Effector CD8-positive, alpha-beta T cell (primary cell): Measurements from ENCODE around the gene TBC1D2.
"Not testable (repeated sequence)": the region's sequence is repeated elsewhere in the genome, so short reads cannot be mapped to it uniquely, and the experiment has no call there.

Experiments
- DNase-seq: peaks from one replicate; lab custom pipeline; 2025; lab: John Stamatoyannopoulos, UW

TBC1D2 gene

GRCh38 chr9:98272083-98272482 lies 16.6 kb upstream of the TBC1D2 start:
- DNase-seq: no peak

GRCh38 chr9:98271479-98271878 lies 16.0 kb upstream of the TBC1D2 start:
- no peak for DNase-seq

- DNase-seq: not testable (repeated sequence)
These were observed 14.8 kb upstream of the TBC1D2 start for GRCh38 chr9:98270284-98270683.

- not testable (repeated sequence) for DNase-seq
These were observed 14.2 kb upstream of the TBC1D2 start for GRCh38 chr9:98269652-98270051.

- not testable (repeated sequence) for DNase-seq
These were observed 12.1 kb upstream of the TBC1D2 start for GRCh38 chr9:98267556-98267955.

GRCh38 chr9:98264516-98264915 lies 9.1 kb upstream of the TBC1D2 start:
- DNase-seq: no peak

- peak; percentile 62 for DNase-seq
These were observed 8.3 kb upstream of the TBC1D2 start for GRCh38 chr9:98263482-98264357.

- no peak for DNase-seq
These were observed 7.6 kb upstream of the TBC1D2 start for GRCh38 chr9:98263080-98263479.

- DNase-seq: no peak
These were observed 6.6 kb upstream of the TBC1D2 start for GRCh38 chr9:98262056-98262455.

- DNase-seq: no peak
These were observed 5.2 kb upstream of the TBC1D2 start for GRCh38 chr9:98260635-98261034.

GRCh38 chr9:98259791-98260190 lies 4.3 kb upstream of the TBC1D2 start:
- DNase-seq: no peak

- DNase-seq: peak; percentile 13
These were observed 1.3 kb upstream of the TBC1D2 start for GRCh38 chr9:98256756-98257155.

GRCh38 chr9:98255061-98255577 lies 330 bp downstream of the TBC1D2 start:
- DNase-seq: no peak

GRCh38 chr9:98254228-98255060 lies 1.0 kb downstream of the TBC1D2 start:
- no peak for DNase-seq

GRCh38 chr9:98253565-98253964 lies 1.9 kb downstream of the TBC1D2 start:
- no peak for DNase-seq

GRCh38 chr9:98251551-98251950 lies 3.9 kb downstream of the TBC1D2 start:
- DNase-seq: no peak

GRCh38 chr9:98249771-98250170 lies 5.7 kb downstream of the TBC1D2 start:
- no peak for DNase-seq

- DNase-seq: no peak
These were observed 6.5 kb downstream of the TBC1D2 start for GRCh38 chr9:98248737-98249474.

GRCh38 chr9:98247831-98248657 lies 7.4 kb downstream of the TBC1D2 start:
- DNase-seq: no peak

GRCh38 chr9:98242426-98242825 lies 13.0 kb downstream of the TBC1D2 start:
- no peak for DNase-seq
